ENCODE measurements around the gene EPM2A. TPM values are rescaled to one million over a fixed set of nuclear protein-coding genes. Genes with fewer than 3 reads are reported as not detected.

EPM2A gene
- total and polyA plus RNA-seq, 8 donors: 3.4 to 60.8 (median 17.2) TPM

- intact Hi-C loops (cut with DNase I; ENCODE audit: low total_unique reads): no loop called here
- 78 to 94% (median 89%) methylated on average over 1 of the region's 1 CpG for WGBS, 5 donors
- TF ChIP-seq EP300 (IDR thresholded peaks at IDR 0.05) (no peak), POLR2A (IDR thresholded peaks at IDR 0.05) (no peak), POLR2AphosphoS5 (IDR thresholded peaks at IDR 0.05) (no peak), CTCF (IDR thresholded peaks at IDR 0.05) (no peak)
- Histone ChIP-seq H3K27me3 (no peaks in the 10 kb centered on the region), H3K36me3 (peaks cover 0 to 12% (median 0%) of the 10 kb centered on the region in 4 donors), H3K27ac (no peak overlapping the region), H3K4me3 (no peak overlapping the region), H3K4me1 (peaks cover 0 to 38% (median 17%) of the 10 kb centered on the region in 4 donors), H3K9me3 (peaks cover 0 to 11% (median 2%) of the 10 kb centered on the region in 4 donors)
- DNase-seq: no peak
Observed at GRCh38 chr6:145733207-145733606, 2.1 kb downstream of the EPM2A start.

GRCh38 chr6:145731447-145731846, 3.9 kb downstream of the EPM2A start:
- peaks cover 0 to 30% (median 14%) of the 10 kb centered on the region in 4 donors for H3K4me1 ChIP-seq
- no peak for DNase-seq
- WGBS, 5 donors: 74 to 94% (median 87%) methylated on average over 1 of the region's 1 CpG
- H3K36me3 ChIP-seq: peaks cover 0 to 12% (median 0%) of the 10 kb centered on the region in 4 donors
- peaks cover 0 to 11% (median 5%) of the 10 kb centered on the region in 4 donors for H3K9me3 ChIP-seq
- TF ChIP-seq CTCF (IDR thresholded peaks at IDR 0.05): no peak
- intact Hi-C loops (cut with DNase I; ENCODE audit: low total_unique reads): no loop called here
- no peaks in the 10 kb centered on the region for H3K27me3 ChIP-seq
- no peak overlapping the region for H3K4me3 ChIP-seq
- H3K27ac ChIP-seq: no peak overlapping the region

GRCh38 chr6:145729887-145730286, 5.4 kb downstream of the EPM2A start:
- TF ChIP-seq POLR2A (IDR thresholded peaks at IDR 0.05) (no peak), POLR2AphosphoS5 (IDR thresholded peaks at IDR 0.05) (no peak), CTCF (IDR thresholded peaks at IDR 0.05) (no peak), EP300 (IDR thresholded peaks at IDR 0.05) (no peak)
- H3K27me3 ChIP-seq: no peaks in the 10 kb centered on the region
- H3K27ac ChIP-seq: no peak overlapping the region
- H3K9me3 ChIP-seq: peaks cover 0 to 11% (median 5%) of the 10 kb centered on the region in 4 donors
- no peak overlapping the region for H3K4me3 ChIP-seq
- 81 to 98% (median 86%) methylated on average over 2 of the region's 2 CpGs for WGBS, 5 donors
- DNase-seq: no peak
- peaks cover 0 to 12% (median 0%) of the 10 kb centered on the region in 4 donors for H3K36me3 ChIP-seq
- peaks cover 0 to 24% (median 11%) of the 10 kb centered on the region in 4 donors for H3K4me1 ChIP-seq
- intact Hi-C loops (cut with DNase I; ENCODE audit: low total_unique reads): no loop called here

- peaks cover 0 to 18% (median 7%) of the 10 kb centered on the region in 4 donors for H3K4me1 ChIP-seq
- intact Hi-C loops (cut with DNase I; ENCODE audit: low total_unique reads): no loop called here
- no peaks in the 10 kb centered on the region for H3K27me3 ChIP-seq
- peaks cover 0 to 19% (median 5%) of the 10 kb centered on the region in 4 donors for H3K9me3 ChIP-seq
- DNase-seq: no peak
- peaks cover 0 to 12% (median 0%) of the 10 kb centered on the region in 4 donors for H3K36me3 ChIP-seq
- TF ChIP-seq CTCF (IDR thresholded peaks at IDR 0.05): no peak
- no peak for TF ChIP-seq POLR2A (IDR thresholded peaks at IDR 0.05)
- TF ChIP-seq EP300 (IDR thresholded peaks at IDR 0.05): no peak
- TF ChIP-seq POLR2AphosphoS5 (IDR thresholded peaks at IDR 0.05): no peak
- no peak overlapping the region for H3K4me3 ChIP-seq
- 98 to 100% (median 100%) methylated on average over 1 of the region's 1 CpG for WGBS, 5 donors
- H3K27ac ChIP-seq: no peak overlapping the region
Observed at GRCh38 chr6:145728444-145729385, 6.6 kb downstream of the EPM2A start.

Data from stomach (tissue), 9 donors.